GM21390 (cell line): ENCODE data around the gene NAALADL2.
"Not testable (repeated sequence)": the region's sequence is repeated elsewhere in the genome, so short reads cannot be mapped to it uniquely, and the experiment has no call there.

Experiments used
- ATAC-seq: cut with Tn5 transposase; IDR thresholded peaks from one replicate; pipeline ENCODE4 v1.9.1; 2021; ENCODE audit not compliant: unreplicated experiment

Gene NAALADL2

DNA sequence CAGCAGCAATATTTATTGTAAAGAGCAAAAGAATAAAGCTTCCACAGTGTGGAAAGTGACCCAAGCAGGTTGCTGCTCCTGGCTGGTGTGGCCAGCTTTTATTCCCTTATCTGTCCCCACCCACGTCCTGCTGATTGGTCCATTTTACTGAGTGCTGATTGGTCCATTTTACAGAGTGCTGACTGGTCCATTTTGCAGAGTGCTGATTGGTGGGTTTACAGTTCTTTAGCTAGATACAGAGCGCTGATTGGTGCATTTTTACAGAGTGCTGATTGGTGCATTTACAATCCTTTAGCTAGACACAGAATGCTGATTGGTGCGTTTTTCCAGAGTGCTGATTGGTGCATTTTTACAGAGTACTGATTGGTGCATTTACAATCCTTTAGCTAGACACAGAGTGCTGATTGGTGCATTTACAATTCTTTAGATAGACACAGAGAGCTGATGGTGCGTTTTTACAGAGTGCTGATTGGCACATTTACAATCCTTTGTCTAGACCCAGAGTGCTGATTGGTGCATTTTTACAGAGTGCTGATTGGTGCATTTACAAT lies 601.8 kb downstream of the NAALADL2 start:
- ATAC-seq, result not testable (repeated sequence)

GRCh38 chr3:175464362-175464761 lies 605.2 kb downstream of the NAALADL2 start:
- ATAC-seq, result no peak

GRCh38 chr3:175469124-175469523 lies 610.0 kb downstream of the NAALADL2 start:
- ATAC-seq, result no peak

DNA sequence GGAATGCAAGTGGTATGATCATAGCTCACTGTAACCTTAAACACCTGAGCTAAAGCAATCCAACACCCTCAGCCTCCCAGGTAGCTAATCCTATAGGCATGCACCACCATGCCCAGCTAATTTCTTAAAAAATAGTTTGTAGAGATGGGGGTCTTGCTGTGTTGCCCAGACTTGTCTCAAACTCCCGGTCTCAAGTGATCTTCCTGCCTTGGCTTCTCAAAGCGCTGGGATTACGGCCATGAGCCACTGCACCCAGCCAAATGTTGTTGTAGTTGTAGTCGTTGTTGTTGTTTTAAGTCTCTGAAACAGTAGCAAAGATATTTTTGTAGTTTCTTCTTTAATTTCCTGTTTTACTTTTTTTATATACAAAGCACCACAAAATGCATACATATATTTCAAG lies 616.6 kb downstream of the NAALADL2 start:
- no peak for ATAC-seq

- ATAC-seq, result no peak
Measured at GRCh38 chr3:175476489-175476888, 617.4 kb downstream of the NAALADL2 start.

GRCh38 chr3:175477651-175478224 lies 618.6 kb downstream of the NAALADL2 start:
- ATAC-seq, result peak; percentile 97

- no peak for ATAC-seq
Measured at GRCh38 chr3:175478301-175478700, 619.2 kb downstream of the NAALADL2 start.

GRCh38 chr3:175479175-175479574 lies 620.0 kb downstream of the NAALADL2 start:
- no peak for ATAC-seq

DNA sequence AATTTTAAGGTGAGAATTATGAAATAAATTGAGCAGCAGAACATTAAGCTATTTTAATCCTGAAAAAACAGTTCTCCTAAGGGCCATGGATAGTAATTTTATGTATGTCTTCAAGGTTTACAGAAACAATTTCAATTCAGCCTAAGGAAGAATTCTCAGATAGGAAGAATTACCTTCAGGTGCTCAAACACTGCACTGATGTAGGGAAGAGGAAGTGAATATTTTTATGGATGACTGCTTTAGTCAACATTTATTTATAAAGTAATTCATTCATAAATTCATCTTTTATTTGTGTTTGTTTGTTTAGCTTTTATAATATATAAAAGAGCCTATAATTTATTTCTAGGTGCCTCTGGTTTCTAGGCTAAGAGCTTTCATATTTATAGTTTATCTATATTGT lies 620.7 kb downstream of the NAALADL2 start:
- ATAC-seq, result no peak

DNA sequence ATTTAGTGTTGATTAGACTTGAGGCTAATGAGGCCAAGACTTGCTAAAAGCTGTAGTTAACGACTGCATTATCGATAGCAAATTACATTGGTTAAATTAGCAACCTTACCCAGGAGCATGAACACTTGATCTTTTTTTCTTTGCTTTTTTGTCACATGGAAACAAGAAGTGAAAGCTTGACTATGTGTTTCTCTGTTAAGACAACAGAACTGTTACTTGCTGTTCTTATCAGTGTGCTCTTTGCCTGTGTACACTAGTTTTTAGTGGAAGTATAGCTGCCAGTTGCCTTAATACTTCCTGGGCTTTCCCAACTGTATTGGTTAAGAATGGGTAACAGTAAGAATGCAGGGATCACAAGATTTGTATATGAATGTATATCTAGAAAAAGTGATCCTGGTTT lies 625.5 kb downstream of the NAALADL2 start:
- peak; percentile 55 for ATAC-seq

- no peak for ATAC-seq
Measured at GRCh38 chr3:175485436-175485835, 626.3 kb downstream of the NAALADL2 start.

DNA sequence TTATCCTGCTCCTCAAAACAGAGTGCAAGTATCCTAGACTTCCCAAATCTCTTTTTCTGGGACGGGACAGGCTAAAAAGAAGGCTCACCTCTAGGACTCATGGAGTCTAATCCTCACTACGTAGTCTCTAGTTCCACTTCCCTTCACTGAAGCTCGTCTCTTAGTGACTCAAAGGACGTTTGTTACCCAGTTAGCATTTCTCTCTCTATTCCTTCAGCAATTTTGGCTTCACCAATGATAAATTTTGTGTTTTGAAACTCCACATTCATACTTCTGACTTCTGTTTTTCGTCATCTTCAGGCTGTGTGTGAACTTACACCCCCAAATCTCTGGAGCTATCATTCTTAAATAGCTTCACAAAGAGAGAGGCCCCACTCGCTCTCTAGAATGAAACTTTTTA lies 627.1 kb downstream of the NAALADL2 start:
- ATAC-seq, result peak; percentile 49

- peak; percentile 61 for ATAC-seq
Measured at GRCh38 chr3:175489406-175489805, 630.3 kb downstream of the NAALADL2 start.

DNA sequence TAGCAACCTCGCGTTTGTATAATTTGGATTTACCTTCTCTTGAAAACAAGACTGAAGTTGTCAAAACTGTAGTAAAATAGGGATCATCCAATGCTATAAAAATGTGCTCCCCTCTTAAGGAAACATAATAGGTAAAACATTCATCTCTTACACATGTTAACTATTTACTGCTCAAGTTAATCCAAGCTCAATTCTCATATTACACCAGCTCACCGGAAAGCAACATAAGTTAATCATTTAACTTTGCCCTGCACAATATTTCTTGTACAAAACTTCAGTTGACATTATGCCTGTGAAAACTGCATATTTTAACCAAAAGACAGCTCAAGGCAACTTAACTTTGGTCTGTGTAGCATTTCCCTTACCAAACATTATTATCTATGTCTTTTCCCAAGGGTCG lies 634.2 kb downstream of the NAALADL2 start:
- no peak for ATAC-seq

- ATAC-seq, result peak; percentile 91
Measured at GRCh38 chr3:175495331-175495730, 636.2 kb downstream of the NAALADL2 start.

DNA sequence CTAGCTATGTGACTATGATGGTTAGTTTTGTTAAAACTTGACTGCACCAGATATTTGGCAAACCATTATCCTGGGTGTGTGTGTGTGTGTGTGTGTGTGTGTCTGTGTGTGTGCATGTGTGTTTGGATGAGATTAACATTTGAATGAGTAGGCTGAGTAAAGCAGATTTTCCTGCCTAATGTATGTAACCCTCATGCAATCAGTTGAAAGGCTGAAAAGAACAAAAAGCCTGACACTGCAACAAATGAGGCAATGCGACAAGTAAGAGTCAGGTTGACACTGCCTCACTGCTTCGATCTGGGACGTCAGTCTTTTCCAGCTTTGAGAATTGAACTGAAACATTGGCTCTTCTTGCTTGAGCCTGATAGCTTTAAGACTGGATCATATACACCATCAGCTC lies 643.0 kb downstream of the NAALADL2 start:
- no peak for ATAC-seq

- ATAC-seq, result no peak
Measured at GRCh38 chr3:175511219-175511785, 652.2 kb downstream of the NAALADL2 start.

DNA sequence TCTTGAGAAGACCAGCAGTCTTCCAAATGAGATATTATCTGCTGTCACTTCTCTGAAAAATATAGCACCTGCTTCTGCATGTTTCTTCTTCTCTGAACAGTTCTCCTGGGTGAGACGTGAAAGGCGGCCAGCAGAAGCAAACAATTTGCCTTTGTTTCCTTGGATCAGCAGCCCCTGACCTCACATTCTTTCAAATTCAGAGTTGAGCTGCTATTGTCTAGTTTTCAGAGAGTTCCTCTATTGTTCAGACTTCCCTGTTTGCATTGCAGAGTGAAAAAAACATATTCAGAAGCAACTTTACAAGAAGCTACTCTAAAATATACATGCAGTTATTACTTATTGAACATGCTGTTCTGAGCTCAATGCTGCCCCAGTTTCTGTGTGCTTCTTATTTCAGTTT lies 653.6 kb downstream of the NAALADL2 start:
- no peak for ATAC-seq

GRCh38 chr3:175518459-175518858 lies 659.3 kb downstream of the NAALADL2 start:
- ATAC-seq, result peak; percentile 73

GRCh38 chr3:175521406-175521805 lies 662.3 kb downstream of the NAALADL2 start:
- no peak for ATAC-seq

GRCh38 chr3:175526191-175526590 lies 667.1 kb downstream of the NAALADL2 start:
- no peak for ATAC-seq

DNA sequence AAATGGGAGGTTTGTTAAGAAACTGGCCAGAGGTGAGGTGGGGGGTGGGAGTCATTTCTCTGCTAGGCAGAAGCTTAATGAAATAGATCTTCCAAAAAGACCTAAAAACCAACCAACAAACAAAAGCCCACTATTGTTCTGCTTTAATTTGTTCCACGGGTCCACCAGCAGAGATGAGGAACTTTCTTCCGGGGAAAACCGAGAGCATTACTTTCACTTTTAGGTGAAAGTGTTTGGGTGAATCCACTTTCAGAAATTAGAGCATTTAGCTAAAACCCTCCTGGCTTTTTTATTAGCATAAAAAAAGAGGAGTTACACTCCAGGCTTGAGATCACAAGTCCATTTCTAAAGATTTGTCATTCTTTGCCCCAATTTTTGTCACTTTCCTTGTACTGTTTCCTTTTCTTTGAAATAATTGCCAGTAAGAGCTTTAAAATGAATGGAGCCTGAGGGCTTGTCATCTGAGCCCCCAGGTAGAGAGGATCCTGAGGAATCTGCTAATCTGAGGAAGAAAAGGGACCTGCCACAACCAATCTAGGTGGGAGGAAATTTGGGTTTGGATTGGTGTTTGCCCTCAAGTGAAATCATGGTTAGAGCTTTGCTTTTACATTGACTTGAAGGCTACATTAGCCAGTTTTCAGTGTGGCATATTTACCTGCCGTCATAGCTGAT lies 667.6 kb downstream of the NAALADL2 start:
- no peak for ATAC-seq
